GM21786 (cell line): ENCODE results near the gene CBARP.
A peak's percentile ranks its signal among the peaks of the same experiment; 100 is the strongest.
"Not testable (repeated sequence)": the region's sequence is repeated elsewhere in the genome, so short reads cannot be mapped to it uniquely, and the experiment has no call there.

Experiments used
- ATAC-seq: cut with Tn5 transposase; IDR thresholded peaks from one replicate; pipeline ENCODE4 v1.9.1; 2021; ENCODE audit not compliant: unreplicated experiment

The CBARP gene

GRCh38 chr19:1213391-1214286, 24.2 kb downstream of the CBARP start:
- no peak for ATAC-seq

- ATAC-seq = no peak
These were observed 26.1 kb downstream of the CBARP start for GRCh38 chr19:1211494-1212234.

GRCh38 chr19:1210227-1210538, 27.6 kb downstream of the CBARP start:
- ATAC-seq = no peak

- ATAC-seq = not testable (repeated sequence)
These were observed 29.0 kb downstream of the CBARP start for GRCh38 chr19:1208830-1209229.

- no peak for ATAC-seq
These were observed 30.8 kb downstream of the CBARP start for GRCh38 chr19:1206864-1207450.

- no peak for ATAC-seq
These were observed 31.5 kb downstream of the CBARP start for GRCh38 chr19:1206150-1206863.

GRCh38 chr19:1205114-1206099, 32.4 kb downstream of the CBARP start, which contains the start of gene STK11:
Gene STK11 (plus strand): TSS chr19:1205778. CDS start chr19:1206914, 1,136 bp downstream.
- peak; percentile 83 for ATAC-seq

- not testable (repeated sequence) for ATAC-seq
These were observed 37.2 kb downstream of the CBARP start for GRCh38 chr19:1200614-1201013.

- ATAC-seq = no peak
These were observed 38.3 kb downstream of the CBARP start for GRCh38 chr19:1199531-1199930.

GRCh38 chr19:1189419-1189818, 48.4 kb downstream of the CBARP start:
- no peak for ATAC-seq

- no peak for ATAC-seq
These were observed 54.1 kb downstream of the CBARP start for GRCh38 chr19:1183543-1184172.

- no peak for ATAC-seq
These were observed 55.1 kb downstream of the CBARP start for GRCh38 chr19:1182727-1183126.

- no peak for ATAC-seq
These were observed 55.7 kb downstream of the CBARP start for GRCh38 chr19:1182068-1182467.

GRCh38 chr19:1181606-1182005, 56.2 kb downstream of the CBARP start:
- no peak for ATAC-seq
